Skeletal muscle cell (primary cell): ENCODE data around the gene AURKAIP1.
"Not testable (repeated sequence)": the region's sequence is repeated elsewhere in the genome, so short reads cannot be mapped to it uniquely, and the experiment has no call there.

Experiments used
- DNase-seq: peaks from one replicate; pipeline ENCODE4 v3.0.0-alpha.2; 2010; ENCODE audit warnings: low read depth
- H3K4me3 ChIP-seq: 2 replicates; pipeline ENCODE4 v1.5.1; 2011; ENCODE audit warnings: low read depth, mild to moderate bottlenecking, control low read depth, low read length, moderate library complexity

Gene AURKAIP1

DNA sequence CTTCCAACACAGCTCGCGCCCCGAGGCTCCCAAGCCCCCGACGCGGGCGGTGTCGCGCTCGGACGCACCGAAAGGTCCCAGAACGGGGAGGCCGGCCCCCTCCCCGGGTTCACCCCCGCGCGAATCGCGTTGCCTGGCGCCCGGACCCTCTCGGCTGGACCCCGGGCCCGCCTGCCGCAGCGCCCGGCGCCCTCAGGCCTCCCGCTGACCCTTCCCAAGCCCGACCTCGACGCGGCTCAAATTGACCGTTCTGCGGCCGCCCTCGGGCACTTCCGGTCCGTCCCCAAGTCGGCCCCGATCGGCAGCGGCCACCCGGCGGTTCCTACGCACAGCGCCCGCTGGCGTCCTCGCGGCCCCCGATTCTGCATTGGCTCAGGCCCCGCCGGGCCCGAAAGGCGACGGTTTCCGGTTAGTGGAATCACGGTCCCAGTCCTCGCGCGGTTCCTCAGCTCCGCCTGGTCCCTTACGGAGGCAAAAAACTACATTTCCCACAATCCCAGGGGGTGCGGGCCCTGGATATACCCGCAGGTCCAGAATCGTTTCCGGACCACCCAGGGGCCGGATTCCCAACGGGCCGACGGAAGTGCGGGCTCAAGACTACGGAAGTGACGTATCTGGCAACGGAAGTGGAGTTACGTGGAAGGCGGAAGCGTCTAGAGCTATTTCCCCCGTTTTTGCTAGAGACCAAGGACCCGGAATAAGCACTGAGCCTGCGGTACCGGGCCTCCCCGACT is at the start of gene AURKAIP1:
Gene AURKAIP1, minus strand, starts transcription at position 279 of the 734 bp plus-strand sequence. CDS start 451 bp downstream, outside the sequence.
- DNase-seq: peak; percentile 99
- H3K4me3 ChIP-seq: peak within 1 kb of the TSS; percentile 94

DNA sequence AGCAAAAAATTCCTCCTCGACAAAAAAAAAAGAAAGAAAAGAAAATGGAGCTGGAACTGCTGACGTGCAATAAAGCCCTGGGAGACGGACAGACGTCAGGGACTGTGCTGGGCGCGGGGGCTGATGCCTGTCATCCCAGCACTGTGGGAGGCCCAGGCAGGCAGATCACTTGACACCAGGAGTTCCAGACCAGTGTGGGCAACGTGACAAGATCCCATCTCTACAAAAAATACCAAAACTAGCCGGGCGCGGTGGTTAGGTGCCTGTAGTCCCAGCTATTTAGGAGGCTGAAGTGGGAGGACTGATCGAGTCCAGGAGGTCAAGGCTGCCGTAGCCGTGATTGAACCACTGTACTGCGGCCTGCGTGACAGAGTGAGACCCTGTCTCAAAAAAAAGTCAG is 49.7 kb upstream of the AURKAIP1 start:
- no peak overlapping the region for H3K4me3 ChIP-seq
- DNase-seq: no peak

DNA sequence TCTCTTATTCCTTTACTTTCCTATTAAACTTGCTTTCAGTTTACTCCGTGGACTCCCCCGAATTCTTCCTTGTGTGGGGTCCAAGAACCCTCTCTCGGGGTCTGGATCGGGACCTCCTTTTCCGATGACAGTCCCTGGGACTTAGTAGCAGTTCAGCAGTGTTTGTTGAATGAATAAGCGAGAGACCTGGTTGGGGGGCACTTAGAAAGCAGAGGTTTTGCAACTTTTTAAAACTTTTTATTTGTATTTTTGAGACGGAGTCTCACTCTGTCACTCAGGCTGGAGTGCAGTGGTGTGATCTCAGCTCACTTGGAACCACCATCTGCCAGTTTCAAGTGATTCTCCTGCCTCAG is 48.2 kb upstream of the AURKAIP1 start:
- no peak for DNase-seq
- H3K4me3 ChIP-seq: no peak overlapping the region

DNA sequence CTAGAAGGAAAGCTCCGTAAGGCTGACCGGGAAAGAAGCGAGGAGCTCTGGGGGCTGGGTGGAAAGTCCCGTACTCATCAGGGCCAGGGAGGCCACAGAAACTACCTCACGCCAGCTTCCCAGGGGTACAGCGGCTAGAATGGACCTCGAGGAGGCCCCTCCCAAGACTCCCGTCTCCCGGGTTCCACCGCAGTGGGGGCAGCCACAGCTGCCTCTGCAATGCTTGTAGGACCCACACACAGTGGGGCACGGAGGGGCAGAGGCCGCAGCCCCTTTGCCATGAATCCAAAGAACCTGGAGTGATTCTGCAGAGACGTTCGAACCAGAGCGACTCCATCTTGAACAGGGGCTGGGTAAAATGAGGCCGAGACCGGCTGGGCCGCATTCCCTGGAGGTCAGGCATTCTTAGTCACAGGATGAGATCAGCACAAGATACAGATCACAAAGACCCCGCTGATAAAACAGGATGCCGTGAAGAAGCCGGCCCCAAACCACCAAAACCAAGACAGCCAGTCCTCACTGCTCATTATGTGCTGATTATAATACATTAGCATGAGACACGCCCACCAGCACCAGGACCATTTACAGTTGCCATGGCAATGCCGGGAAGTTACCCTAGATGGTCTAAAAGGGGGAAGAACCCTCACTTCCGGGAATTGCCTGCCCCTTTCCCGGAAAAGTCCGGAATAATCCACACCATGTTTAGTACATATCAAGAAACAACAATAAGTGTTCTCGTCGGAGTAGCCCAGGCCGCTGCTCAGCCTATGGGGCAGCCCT is 47.6 kb upstream of the AURKAIP1 start:
- H3K4me3 ChIP-seq: no peak overlapping the region
- DNase-seq: no peak

DNA sequence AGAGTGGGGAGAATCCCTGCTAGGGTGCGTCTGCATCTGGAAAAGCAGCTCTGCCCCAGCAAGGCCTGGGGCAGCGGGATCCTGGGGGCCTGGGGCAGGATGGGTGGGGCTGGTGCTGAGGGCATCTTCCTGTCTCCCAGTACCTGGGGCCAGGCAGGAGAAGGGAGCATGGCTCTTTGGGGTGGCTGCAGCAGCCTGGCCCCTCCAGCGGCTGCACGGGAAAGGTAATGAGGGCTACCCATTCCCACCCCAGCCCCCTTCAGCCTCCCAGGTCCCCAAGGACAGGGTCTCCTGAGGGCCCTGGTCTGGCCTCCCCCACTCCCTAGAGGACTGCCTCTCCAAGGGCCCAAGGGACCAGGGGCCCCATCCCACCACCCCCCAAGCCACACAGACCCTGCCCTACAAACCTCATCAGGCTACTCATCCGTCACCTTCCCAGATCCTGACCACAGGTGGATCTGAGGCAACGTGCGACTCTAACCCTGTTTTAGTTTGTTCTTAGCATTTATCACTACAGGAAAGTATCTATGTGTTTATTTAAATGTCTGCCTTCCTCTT is 47.0 kb upstream of the AURKAIP1 start:
- DNase-seq: no peak
- H3K4me3 ChIP-seq: no peak overlapping the region

DNA sequence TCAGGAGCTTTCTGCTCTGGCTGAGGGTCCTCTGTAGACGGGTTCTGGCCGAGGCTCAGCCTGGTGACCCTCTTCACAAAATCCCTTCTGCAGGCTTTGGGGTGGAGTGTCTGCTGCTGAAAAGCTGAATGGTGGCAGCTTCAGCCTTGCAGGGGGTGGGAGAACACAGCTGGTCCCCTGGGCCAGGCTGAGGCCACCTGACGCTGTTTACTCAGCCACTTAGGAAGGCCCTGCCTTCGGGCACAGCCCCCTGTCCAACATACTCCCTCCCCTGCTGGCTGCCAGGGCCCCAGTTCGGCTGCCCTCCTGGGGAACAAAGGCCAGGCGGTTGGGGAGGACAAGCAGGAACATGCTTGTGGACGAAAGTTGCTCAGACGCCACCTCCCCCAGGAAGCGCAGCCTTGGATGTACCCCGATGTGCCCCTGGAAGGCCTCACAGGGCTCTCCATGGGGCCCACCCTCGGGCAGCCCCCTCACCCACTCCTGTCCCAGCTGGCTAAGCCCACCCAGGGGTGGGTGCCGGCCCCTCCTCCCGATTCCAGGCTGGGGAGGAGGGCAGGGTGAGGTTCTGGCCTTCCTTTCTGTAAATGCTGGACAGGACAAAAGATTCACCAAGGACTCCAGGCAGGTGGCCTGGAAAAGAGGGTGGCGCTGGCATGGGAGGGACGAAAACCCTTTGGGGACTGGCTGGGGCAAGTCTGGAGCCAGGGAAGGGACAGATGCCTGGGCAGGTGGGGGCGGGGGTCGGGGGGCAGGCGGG is 46.3 kb upstream of the AURKAIP1 start, which contains the start of gene ANKRD65:
Gene ANKRD65, minus strand, starts transcription at position 130 of the 760 bp plus-strand sequence. CDS start 271 bp downstream, outside the sequence.
- no peak for DNase-seq
- no peak within 1 kb of the TSS for H3K4me3 ChIP-seq

DNA sequence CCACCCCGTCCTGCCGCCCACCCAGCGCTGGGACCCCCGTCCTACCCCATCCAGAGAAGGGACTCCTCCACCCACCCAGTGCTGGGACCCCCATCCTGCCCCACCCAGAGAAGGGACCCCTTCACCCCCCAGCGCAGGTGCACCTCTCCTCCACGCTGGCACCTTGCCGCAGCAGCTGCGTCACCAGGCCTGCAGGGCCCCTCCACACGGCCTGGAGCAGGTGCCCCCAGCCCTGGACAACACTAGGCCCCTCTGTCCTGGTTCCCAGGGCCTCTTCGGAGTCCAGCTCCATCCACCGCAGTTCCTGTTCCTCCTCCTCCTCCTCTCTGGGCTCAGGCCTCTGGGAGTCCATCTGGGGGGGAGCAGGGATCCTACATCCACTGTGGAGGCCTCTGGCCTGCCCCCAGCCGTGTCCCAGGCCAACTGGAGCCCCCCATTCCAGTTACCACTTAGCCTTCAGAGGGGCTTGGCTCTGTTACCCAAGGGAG is 45.7 kb upstream of the AURKAIP1 start:
- no peak for DNase-seq
- H3K4me3 ChIP-seq: no peak overlapping the region

DNA sequence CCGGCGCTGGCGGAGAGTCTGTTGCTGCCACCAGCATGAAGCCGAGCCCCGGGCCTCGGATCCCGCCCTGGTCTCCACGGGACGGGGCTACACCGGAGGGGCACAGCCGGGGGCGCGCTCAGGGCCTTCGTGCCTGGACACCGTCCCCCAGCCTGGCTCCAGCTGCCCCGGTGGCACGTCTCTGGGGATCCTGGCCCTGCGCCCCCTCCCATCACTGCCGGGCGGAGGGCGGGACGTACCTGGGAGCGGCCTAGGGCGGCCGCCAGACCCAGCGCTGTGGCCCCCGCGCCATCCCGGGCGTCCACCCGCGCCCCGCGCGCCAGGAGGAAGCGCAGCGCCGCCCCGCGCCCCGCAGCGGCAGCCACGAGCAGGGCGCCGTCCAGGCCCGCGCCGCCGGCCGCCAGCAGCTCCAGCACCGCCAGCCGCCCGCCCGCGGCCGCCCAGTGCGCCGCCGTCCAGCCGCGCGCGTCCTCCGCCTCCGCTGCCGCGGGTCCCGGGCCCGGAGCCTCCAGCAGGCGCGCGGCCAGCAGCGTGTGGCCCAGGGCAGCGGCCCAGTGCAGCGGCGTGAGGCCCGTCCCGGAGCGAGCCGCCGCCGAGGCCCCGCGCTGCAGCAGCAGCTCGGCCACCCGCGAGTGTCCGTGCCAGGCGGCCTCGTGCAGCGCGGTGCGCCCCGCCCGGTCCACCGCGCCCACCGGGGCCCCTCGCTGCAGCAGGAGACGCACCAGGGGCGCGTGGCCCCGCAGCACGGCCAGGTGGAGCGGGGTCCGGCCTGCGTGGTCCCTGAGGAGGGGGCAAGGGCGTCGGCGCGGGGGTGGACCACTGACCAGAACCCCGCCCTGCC is 45.0 kb upstream of the AURKAIP1 start:
- DNase-seq: no peak
- H3K4me3 ChIP-seq: peak overlapping the region; percentile 11

DNA sequence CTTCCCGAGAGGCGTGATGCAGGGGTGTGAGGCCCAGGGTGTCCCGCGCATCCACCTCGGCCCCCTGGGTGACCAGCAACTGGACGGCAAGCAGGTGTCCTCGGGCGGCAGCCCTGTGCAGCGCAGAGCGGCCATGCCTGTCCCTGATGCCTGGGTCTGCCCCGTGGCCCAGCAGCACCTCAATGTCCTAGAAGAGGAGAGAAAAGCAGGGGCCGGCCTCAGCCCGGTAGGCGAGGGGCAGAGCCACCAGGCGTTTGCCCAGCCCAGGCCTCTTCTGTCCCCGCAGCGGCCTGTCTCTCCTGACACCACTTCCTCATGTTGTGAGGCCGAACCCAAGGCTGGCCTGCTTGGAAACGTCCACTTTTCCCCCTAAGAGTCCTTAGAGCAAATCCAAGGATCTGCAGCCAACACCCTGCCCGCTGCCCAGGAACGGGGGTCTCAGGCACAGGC is 44.4 kb upstream of the AURKAIP1 start:
- no peak overlapping the region for H3K4me3 ChIP-seq
- DNase-seq: no peak

DNA sequence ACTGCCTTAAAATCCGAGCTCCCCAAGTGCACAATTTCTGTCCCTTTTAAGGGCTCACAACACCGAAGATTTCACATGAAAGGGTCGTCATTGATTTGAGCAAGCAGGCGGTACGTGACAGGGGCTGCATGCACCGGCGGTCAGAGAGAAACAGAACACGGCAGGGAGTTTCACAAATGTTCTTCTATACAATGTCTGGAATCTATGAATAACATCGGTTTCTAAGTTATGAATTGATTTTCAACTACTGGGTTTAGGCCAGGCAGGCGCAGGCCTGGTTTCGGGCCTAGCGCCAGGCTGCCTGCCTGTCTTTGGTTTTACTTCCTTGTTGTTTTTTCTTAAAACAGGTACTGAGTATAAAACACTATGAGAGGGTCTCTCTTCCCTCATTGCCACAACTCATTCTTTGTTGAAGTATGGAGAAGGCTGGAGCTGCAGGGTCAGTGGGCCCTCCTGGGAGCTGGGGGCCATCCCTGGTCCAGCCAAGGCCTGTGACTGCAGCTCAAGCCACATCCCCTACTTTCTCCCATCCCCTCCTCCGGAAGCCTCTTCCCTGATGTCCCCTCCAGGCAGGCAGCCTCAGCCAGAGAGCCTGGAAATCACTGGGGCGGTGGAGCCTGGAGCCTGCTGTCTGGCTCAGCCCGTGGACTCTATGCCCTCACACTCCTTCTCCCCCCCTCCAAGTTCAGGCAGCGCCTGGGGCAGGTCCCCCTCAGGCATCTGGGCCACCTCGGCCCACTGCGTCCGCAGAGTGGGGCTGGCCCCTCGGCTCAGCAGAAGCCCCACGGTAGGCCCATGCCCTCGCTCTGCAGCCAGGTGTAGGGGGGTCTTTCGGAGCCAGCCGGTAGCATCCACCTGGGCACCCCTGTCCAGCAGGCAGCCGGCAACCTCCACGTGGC is 43.7 kb upstream of the AURKAIP1 start:
- no peak for DNase-seq
- no peak overlapping the region for H3K4me3 ChIP-seq

DNA sequence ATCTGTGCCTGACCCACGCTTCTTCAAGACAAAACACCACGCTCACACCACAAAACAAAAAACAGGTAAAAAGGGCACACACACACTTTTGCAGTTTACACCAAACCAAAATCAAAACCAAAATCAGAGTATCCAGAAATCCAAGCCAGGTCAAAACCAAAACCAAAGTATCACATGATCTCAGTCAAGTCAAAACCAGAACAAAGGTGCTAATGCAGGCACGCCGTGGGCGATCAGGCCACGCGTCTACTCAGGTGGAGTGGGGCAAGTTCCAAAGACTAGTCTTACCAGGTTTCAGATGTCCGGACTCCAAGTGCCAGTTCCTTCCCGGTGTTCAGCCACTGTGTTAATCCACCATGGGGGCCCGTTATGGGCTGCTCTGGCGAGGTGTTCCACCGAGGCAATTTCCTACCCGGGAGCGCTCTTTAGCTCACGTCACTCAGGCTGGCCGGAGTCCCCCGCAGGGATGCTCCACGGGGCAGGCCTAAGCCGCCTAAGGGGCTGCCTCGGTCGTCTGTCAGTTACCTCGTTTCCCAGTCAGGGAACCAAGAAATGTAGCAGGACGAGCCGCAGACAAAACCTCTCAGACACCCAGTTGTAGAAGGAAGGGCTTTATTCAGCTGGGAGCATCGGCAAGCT is 42.9 kb upstream of the AURKAIP1 start:
- H3K4me3 ChIP-seq: not testable (repeated sequence)

DNA sequence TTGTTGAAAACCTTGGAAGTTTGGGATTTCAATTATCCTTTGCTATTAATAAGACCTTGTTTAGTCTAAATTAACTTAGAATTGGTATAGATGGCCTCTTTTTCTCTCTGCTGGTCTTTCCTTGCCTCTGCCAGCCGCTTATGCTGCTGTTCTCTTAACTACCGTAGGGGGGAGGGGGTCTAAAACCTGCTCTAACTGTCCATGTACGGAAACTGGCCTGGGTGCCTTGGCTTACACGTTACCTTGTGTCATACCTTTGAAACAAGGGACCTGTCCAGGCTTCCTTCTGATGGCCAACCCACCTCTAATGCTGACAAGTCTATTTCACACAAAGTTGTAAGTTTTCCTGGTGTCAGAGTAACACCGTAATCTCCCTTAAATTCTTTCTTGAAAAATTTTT is 42.4 kb upstream of the AURKAIP1 start:
- H3K4me3 ChIP-seq, DNase-seq: not testable (repeated sequence)

More for the DNA sequence above, 42.9 kb upstream of the AURKAIP1 start:
- not testable (repeated sequence) for DNase-seq

DNA sequence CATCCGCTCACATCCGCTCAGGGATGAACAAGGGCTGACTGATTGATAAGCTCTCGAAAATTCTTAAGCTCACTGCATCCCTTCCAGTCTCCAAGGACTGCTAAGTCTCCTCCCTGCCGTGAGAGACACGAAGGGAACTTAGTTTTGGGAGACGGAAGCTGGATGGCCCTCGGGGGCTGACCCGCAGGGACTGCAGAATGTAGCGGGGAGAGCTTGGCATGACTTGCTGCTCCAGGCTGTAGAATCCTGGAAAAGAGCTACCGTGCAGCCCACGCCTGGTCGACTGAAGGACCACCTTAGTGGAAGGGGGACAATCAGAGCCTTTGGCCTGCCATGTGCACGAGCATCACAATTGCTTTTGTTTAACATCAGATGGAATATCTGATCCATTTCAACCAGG is 40.7 kb upstream of the AURKAIP1 start:
- no peak overlapping the region for H3K4me3 ChIP-seq
- no peak for DNase-seq

DNA sequence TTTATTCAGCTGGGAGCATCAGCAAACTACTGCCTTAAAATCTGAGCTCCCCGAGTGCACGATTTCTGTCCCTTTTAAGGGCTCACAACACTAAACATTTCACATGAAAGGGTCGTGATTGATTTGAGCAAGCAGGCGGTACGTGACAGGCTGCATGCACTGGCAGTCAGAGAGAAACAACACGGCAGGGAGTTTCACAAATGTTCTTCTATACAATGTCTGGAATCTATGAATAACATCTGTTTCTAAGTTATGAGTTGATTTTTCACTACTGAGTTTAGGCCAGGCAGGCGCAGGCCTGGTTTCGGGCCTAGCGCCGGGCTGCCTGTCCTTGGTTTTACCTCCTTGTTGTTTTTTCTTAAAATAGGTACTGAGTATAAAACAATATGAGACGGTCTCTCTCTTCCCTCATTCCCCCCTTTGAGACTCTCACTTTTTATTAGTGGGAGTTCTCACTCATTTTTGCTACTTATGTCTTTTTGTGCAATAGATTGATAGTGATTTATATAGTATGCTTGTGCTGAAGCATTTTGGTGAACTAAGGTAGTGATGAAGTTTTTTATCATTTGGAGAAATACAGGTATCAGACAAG is 37.4 kb upstream of the AURKAIP1 start:
- not testable (repeated sequence) for H3K4me3 ChIP-seq, DNase-seq

DNA sequence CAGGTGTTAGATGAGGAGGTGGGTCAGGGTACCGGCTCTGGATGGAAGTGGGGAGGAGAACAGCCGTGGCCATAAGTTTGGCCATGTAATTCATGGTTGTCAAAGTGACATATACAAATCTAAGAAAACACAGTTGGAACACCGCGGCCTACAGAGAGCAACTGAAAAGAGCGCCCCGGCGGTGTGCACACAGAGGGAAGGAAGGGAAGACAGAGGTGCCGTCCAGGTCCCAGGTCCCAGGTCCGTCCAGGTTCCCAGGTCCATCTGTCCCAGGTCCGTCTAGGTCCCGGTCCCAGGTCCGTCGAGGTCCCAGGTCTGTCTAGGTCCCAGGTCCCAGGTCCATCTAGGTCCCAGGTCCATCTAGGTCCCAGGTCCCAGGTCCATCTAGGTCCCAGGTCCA is 36.6 kb upstream of the AURKAIP1 start:
- no peak for DNase-seq
- H3K4me3 ChIP-seq: no peak overlapping the region

DNA sequence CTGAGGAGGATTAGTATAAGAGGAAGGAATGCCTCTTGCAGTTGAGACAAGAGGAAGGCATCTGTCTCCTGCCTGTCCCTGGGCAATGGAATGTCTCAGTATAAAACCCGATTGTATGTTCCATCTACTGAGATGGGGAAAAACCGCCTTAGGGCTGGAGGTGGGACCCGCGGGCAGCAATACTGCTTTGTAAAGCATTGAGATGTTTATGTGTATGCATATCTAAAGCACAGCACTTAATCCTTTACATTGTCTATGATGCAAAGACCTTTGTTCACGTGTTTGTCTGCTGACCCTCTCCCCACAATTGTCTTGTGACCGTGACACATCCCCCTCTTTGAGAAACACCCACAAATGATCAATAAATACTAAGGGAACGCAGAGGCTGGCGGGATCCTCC is 35.2 kb upstream of the AURKAIP1 start:
- DNase-seq, H3K4me3 ChIP-seq: not testable (repeated sequence)
